ENCODE measurements around the gene SF3A1.
"Not testable (repeated sequence)": the region's sequence is repeated elsewhere in the genome, so short reads cannot be mapped to it uniquely, and the experiment has no call there.

Gene SF3A1

GRCh38 chr22:30356449-30357235 lies at the start of gene SF3A1, which contains the start of gene CCDC157:
SF3A1 (minus strand) TSS chr22:30356894; CDS start chr22:30356792, 102 bp downstream.
CCDC157 (plus strand) TSS chr22:30357007; CDS start chr22:30366001, 8,994 bp downstream.
- DNase-seq, result peak; percentile 87

- DNase-seq, result no peak
Measured at GRCh38 chr22:30406400-30406799, 49.7 kb upstream of the SF3A1 start.

- DNase-seq, result no peak
Measured at GRCh38 chr22:30405731-30406130, 49.0 kb upstream of the SF3A1 start.

- no peak for DNase-seq
Measured at GRCh38 chr22:30404307-30404706, 47.6 kb upstream of the SF3A1 start.

GRCh38 chr22:30402766-30403104 lies 46.0 kb upstream of the SF3A1 start:
- not testable (repeated sequence) for DNase-seq

GRCh38 chr22:30402028-30402765 lies 45.5 kb upstream of the SF3A1 start:
- no peak for DNase-seq

- not testable (repeated sequence) for DNase-seq
Measured at GRCh38 chr22:30401024-30401423, 44.3 kb upstream of the SF3A1 start.

GRCh38 chr22:30400159-30400558 lies 43.5 kb upstream of the SF3A1 start:
- DNase-seq, result no peak

- DNase-seq, result no peak
Measured at GRCh38 chr22:30399718-30400117, 43.0 kb upstream of the SF3A1 start.

- DNase-seq, result no peak
Measured at GRCh38 chr22:30398685-30399680, 42.3 kb upstream of the SF3A1 start.

GRCh38 chr22:30397656-30398635 lies 41.3 kb upstream of the SF3A1 start:
- DNase-seq, result no peak

GRCh38 chr22:30396871-30397655 lies 40.4 kb upstream of the SF3A1 start, which contains the start of gene SEC14L2:
SEC14L2 (plus strand) TSS chr22:30397018; CDS start chr22:30397117, 99 bp downstream.
- DNase-seq, result peak; percentile 69

GRCh38 chr22:30393885-30394284 lies 37.2 kb upstream of the SF3A1 start:
- no peak for DNase-seq

- no peak for DNase-seq
Measured at GRCh38 chr22:30393322-30393680, 36.6 kb upstream of the SF3A1 start.

GRCh38 chr22:30392661-30393321 lies 36.1 kb upstream of the SF3A1 start:
- DNase-seq, result no peak

GRCh38 chr22:30390974-30391691 lies 34.4 kb upstream of the SF3A1 start:
- peak; percentile 82 for DNase-seq

- peak; percentile 78 for DNase-seq
Measured at GRCh38 chr22:30386960-30387827, 30.5 kb upstream of the SF3A1 start, which contains the start of gene RNF215. RNF215 (minus strand) TSS chr22:30387411; CDS start chr22:30387313, 98 bp downstream.

GRCh38 chr22:30386608-30386959 lies 29.9 kb upstream of the SF3A1 start:
- no peak for DNase-seq
